GM20000 (cell line): ENCODE measurements around the gene GUCA2A.

ENCODE experiments used
- DNase-seq: peaks from one replicate; pipeline ENCODE4 v3.0.0; 2012; ENCODE audit warnings: low spot score
- TF ChIP-seq, protein P1 (sequence below): IDR thresholded peaks from 2 replicates; pipeline ENCODE4 v1.5.1; 2012; ENCODE audit warnings: mild to moderate bottlenecking, control low read depth; ENCODE audit errors: extremely low read depth, missing control alignments

Gene GUCA2A

DNA sequence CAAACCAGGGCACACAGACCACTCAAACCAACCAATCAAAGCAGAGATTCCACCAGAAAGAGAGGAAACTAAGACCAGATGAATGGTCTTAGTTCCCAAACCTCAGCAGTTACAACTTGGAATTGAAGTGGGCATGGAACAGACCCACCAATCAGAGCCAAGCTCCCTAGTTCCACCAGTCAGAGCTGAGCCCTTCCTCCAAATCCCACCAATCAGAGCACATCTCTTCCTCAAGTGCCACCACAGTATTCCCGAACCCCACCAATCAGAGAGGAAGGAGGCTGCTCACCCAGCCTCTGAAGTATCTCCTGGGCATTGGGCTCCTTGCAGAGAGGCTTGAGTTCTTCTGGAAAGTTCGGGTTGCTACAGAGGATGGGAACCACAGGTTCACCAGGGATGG is 1.4 kb downstream of the GUCA2A start:
- no peak for DNase-seq
- TF ChIP-seq, protein P1, sequence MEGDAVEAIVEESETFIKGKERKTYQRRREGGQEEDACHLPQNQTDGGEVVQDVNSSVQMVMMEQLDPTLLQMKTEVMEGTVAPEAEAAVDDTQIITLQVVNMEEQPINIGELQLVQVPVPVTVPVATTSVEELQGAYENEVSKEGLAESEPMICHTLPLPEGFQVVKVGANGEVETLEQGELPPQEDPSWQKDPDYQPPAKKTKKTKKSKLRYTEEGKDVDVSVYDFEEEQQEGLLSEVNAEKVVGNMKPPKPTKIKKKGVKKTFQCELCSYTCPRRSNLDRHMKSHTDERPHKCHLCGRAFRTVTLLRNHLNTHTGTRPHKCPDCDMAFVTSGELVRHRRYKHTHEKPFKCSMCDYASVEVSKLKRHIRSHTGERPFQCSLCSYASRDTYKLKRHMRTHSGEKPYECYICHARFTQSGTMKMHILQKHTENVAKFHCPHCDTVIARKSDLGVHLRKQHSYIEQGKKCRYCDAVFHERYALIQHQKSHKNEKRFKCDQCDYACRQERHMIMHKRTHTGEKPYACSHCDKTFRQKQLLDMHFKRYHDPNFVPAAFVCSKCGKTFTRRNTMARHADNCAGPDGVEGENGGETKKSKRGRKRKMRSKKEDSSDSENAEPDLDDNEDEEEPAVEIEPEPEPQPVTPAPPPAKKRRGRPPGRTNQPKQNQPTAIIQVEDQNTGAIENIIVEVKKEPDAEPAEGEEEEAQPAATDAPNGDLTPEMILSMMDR = no peak

DNA sequence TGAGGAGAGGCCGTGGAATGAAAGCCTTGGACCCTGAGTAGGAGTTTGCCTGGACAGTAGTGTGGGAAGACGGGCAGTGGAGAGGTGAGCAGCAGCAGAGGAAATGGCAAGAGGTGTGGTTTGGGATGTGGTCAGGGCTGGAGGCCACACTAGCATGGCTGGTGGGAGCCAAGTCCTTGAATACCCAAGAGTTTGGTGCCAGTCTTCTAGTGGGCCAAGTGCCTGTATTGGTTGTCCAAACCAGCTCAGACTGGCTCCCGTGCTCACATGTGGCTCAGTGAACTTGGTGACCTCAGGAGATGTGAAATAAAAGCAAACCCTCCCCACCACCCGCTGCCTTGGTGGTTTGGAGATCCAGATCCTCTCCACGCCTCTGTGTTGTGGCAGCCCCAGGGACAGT is 2.4 kb downstream of the GUCA2A start:
- TF ChIP-seq, protein P1 = no peak
- DNase-seq = no peak

DNA sequence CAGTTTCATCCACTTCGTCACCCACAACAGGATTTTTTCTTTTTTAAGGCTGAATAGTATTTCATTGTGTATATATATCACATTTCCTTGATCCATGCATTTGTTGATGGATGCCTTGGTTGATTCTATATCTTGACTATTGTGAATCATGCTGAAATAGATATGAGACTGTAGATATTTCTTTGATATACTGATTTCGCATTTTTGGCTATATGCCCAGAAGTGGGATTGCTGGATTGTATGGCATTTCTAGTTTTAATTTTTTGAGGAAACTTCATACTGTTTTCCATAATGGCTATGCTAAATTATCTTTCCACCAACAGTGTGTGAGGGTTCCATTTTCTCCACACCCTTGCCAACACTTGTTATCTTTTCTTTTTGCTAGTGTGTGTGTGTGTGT is 6.4 kb downstream of the GUCA2A start:
- TF ChIP-seq, protein P1 = no peak
- no peak for DNase-seq

- TF ChIP-seq, protein P1 = no peak
- no peak for DNase-seq
These were observed 6.9 kb downstream of the GUCA2A start for GRCh38 chr1:42157667-42158066.

- TF ChIP-seq, protein P1 = no peak
- DNase-seq = no peak
These were observed 9.2 kb downstream of the GUCA2A start for GRCh38 chr1:42155362-42155761.

DNA sequence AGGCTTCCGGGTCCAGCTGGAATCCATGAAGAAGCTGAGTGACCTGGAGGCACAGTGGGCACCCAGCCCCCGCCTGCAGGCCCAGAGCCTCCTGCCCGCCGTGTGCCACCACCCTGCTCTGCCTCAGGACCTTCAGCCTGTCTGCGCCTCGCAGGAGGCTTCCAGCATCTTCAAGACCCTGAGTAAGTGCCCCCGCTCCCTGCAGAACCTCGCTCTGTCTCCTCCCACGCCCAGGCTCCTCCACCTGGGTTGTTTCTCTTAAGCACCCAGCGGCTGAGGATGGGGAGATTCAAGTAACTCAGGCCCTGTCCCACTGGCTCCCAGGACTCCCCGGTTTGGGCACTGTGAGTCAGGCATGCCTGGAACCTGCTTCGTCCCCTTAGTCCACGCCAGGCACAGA is 9.9 kb downstream of the GUCA2A start:
- no peak for DNase-seq
- TF ChIP-seq, protein P1 = no peak

DNA sequence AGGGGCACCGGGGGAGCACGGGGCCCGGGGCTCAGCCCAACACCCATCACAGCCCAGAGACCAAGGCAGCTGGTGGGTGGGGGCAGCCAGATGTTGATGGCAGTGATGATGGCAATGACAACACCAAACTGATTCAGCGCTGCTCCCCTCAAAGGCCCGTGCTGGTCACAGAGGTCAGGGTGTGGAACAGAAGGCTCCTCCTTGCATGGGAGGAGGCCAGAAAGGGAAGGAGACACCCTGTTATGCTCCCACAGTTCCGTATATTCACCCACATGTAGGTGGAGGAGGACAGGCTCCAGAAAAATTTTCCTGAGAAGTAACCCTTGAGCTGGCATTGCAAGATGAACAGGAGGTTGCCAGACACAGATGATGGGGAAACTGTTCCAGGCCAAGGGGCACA is 10.9 kb downstream of the GUCA2A start:
- TF ChIP-seq, protein P1 = no peak
- DNase-seq = no peak
